HFF-Myc (cell line): ENCODE measurements around the gene CHAD.

Experiments
- DNase-seq: peaks from one replicate; pipeline ENCODE4 v3.0.0-alpha.2; 2011; ENCODE audit warnings: low read depth; ENCODE audit errors: extremely low read depth
- H3K4me3 ChIP-seq: replicated peaks from 2 replicates; pipeline ENCODE4 v1.5.1; 2011; ENCODE audit warnings: low read depth, mild to moderate bottlenecking, control low read depth, low read length
- TF ChIP-seq, protein P1 (sequence below): IDR thresholded peaks from 2 replicates; pipeline ENCODE4 v1.5.1; 2012; ENCODE audit warnings: mild to moderate bottlenecking, low read depth, low read length, control low read depth; ENCODE audit errors: missing control alignments

The CHAD gene

DNA sequence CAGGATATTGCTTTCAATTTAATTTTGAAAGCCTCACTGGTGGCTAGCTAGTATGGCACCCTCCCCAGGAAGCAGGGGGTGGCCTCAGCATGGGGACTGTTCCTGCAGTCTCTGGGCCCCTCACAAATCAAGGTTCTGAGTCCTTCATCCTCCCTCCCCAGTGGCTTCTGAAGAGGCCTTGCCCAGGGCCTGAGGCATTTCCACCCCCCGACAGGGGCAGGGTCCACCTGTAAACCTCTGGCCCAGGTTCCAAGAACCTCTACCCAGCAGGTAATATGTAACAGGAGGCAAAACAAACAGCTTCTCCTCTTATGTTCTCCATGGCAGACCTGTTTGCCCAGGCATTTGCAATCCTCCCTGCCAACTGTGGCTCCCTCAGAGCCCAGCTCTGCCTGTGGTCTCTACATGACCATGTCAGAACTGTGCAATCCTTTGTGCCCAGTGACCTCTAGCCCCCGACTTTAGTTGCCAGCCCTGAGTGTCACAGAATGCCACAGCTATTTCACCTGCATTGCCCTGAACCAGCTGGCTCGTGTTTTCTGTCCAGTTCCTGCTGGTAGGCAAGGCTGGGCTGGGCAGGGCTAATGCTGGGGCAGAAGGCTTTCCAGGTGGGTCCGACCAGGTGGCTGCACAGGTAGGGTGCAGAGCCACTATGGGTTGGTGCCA is 28.4 kb downstream of the CHAD start:
- no peak for DNase-seq

DNA sequence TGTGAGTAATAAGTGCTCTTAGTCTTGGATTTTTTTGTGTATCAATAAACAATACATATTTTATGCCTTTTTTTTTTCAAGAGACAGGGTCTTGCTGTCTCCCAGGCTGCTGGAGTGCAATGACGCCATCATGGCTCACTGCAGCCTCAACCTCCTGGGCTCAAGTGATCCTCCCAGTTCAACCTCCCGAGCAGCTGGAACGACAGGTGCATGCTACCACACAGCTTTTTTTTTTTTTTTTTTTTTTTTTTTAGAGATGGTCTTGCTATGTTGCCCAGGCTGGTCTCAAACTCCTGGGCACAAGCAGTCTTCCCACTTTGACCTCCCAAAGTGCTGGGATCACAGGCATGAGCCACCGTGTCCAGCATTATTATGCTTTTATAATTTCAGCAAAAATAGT is 29.7 kb downstream of the CHAD start:
- TF ChIP-seq, protein P1, sequence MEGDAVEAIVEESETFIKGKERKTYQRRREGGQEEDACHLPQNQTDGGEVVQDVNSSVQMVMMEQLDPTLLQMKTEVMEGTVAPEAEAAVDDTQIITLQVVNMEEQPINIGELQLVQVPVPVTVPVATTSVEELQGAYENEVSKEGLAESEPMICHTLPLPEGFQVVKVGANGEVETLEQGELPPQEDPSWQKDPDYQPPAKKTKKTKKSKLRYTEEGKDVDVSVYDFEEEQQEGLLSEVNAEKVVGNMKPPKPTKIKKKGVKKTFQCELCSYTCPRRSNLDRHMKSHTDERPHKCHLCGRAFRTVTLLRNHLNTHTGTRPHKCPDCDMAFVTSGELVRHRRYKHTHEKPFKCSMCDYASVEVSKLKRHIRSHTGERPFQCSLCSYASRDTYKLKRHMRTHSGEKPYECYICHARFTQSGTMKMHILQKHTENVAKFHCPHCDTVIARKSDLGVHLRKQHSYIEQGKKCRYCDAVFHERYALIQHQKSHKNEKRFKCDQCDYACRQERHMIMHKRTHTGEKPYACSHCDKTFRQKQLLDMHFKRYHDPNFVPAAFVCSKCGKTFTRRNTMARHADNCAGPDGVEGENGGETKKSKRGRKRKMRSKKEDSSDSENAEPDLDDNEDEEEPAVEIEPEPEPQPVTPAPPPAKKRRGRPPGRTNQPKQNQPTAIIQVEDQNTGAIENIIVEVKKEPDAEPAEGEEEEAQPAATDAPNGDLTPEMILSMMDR = no peak
- DNase-seq = no peak
- no peak overlapping the region for H3K4me3 ChIP-seq

More for the DNA sequence above, 28.4 kb downstream of the CHAD start:
- TF ChIP-seq, protein P1 = no peak
- H3K4me3 ChIP-seq = no peak overlapping the region

DNA sequence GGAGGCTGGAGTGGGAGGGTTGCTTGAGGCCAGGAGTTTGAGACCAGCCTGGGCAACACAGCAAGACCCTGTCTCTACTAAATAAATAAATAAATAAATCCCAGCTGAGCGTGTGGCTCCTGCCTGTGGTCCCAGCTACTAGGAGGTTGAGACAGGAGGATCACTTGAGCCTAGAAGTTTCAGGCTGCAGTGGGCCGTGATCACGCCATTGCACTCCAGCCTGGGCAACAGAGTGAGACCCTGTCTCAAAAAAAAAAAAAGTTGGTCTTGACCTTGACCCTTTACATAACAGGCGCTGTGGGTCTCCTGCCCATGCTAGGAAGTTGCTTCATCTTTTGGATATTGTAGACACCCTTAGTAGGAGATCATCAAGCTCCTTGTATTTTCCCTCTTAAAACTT is 31.3 kb downstream of the CHAD start:
- no peak for DNase-seq
- no peak overlapping the region for H3K4me3 ChIP-seq

DNA sequence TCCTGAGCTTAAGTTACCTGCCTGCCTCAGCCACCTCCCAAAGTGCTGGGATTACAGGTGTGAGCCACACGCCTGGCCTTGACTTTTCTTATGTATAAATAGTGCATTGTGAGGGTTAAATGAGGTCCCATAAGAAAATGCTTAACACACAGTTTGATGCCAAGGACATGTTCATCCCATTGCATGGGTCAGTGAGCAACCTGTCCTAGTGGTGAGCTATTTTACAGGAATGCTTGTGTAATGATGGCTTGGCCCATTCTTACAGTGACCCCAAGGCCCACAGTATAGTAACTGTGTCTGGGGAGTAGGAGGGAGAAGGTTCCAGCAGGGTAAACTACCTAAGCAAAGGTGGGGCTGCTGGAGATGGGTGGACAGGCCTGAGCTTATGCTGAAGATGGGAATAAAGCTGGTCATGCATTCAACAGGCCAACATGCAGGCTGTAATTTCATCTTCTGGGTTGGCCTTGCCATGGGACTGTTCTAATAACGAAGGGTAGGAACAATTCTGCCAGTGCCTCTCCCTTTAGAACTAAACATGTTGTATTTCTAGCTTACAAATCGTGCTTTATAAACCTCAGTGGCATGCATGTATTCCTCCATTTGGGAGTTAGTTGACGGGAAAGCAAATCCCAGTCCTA is 36.4 kb downstream of the CHAD start:
- H3K4me3 ChIP-seq = no peak overlapping the region
- TF ChIP-seq, protein P1 = no peak
- no peak for DNase-seq

More for the DNA sequence above, 31.3 kb downstream of the CHAD start:
- TF ChIP-seq, protein P1 = no peak

DNA sequence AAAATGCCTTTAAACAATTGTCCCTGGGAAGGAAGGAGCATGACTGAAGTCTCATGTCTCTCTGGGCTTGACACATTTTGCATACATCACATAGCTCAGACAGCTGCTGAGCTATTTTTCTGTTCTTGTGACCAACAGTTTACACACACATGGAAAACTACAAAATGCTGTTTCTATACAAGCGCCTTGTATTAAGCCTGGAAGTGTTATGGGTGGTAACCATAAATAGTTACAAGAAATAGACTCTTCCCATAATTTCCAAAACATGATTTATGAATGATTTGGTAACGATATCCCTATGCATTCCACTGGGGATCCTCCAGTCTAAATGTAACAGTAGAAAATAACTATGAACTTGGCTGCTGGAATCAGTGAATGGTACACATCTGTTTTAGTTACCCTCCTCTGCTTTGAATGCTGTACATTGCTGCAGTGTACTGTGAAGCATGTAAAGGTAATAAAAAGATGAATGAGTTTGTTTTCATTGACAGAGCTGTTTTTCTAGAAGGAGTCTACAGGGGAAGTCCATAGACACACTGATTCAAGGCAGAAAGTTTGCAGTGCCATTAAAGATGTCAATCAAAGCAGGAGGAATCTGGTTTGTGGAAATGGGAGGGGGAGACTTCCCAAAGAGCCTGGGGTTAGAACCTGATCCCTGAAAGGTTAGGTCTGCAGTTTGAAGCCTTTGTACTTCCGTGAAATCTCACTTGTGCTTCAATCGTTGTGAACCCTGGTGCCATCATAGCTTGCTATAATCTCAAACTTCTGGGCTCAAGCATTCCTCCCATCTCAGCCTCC is 37.7 kb downstream of the CHAD start:
- no peak for DNase-seq
- no peak overlapping the region for H3K4me3 ChIP-seq
- TF ChIP-seq, protein P1 = no peak

DNA sequence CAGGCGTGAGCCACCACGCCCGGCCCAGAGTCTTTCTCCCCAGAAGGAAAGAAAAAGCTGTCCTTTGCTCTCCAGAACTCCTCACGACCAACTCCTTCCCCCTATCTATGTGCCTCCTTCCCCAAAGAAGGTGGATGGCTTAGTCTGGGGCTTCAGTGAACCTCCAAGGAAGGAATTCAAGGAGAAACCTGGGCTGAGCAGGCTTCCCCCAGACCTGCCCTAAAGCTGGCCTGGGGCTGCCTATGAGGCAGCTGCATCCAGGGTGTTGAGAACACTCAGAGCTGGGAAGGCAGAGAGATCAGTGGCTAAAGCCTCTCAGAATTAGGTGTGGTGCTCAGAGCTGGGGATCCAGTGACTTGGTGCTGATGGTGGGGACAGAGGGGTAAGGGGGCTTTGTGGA is 38.9 kb downstream of the CHAD start:
- no peak overlapping the region for H3K4me3 ChIP-seq
- TF ChIP-seq, protein P1 = no peak

More for the DNA sequence above, 38.9 kb downstream of the CHAD start:
- DNase-seq = no peak
